Smooth muscle cell (in vitro differentiated cells): ENCODE measurements around the gene NMNAT2. TPM values are rescaled to one million over a fixed set of nuclear protein-coding genes. Genes with fewer than 3 reads are reported as not detected.

Experiments used
- DNase-seq: peaks from one replicate; lab custom pipeline; 2025; ENCODE audit not compliant: unreplicated experiment; lab: John Stamatoyannopoulos, UW
- H2AFZ ChIP-seq: fragments of 200-600 bp; sonication (generic); 2 replicates; pipeline ENCODE4 v1.6.0; 2016; ENCODE audit warnings: antibody characterized with exemption, low read depth, mild to moderate bottlenecking
- H3F3A ChIP-seq: fragments of 200-600 bp; sonication (generic); 2 replicates; pipeline ENCODE4 v1.6.0; 2017; ENCODE audit warnings: antibody characterized with exemption, low read depth
- H3K27ac ChIP-seq: fragments of 200-600 bp; sonication (generic); 2 replicates; pipeline ENCODE4 v1.5.1; 2016; ENCODE audit warnings: low read depth, mild to moderate bottlenecking
- H3K27me3 ChIP-seq: fragments of 200-600 bp; sonication (generic); 2 replicates; pipeline ENCODE4 v1.6.1; 2016; ENCODE audit warnings: low read depth, mild to moderate bottlenecking
- H3K36me3 ChIP-seq: fragments of 200-600 bp; sonication (generic); 2 replicates; pipeline ENCODE4 v1.5.1; 2016; ENCODE audit warnings: low read depth
- H3K4me1 ChIP-seq: fragments of 200-600 bp; sonication (generic); 2 replicates; pipeline ENCODE4 v1.5.1; 2016; ENCODE audit warnings: low read depth
- H3K4me2 ChIP-seq: fragments of 200-600 bp; sonication (generic); 2 replicates; pipeline ENCODE4 v1.6.0; 2016; ENCODE audit warnings: mild to moderate bottlenecking
- H3K4me3 ChIP-seq: fragments of 200-600 bp; sonication (generic); 2 replicates; pipeline ENCODE4 v1.5.1; 2016; ENCODE audit warnings: mild to moderate bottlenecking
- H3K79me2 ChIP-seq: fragments of 200-600 bp; sonication (generic); 2 replicates; pipeline ENCODE4 v1.6.0; 2016; ENCODE audit warnings: low read depth, mild to moderate bottlenecking
- H3K9ac ChIP-seq: fragments of 200-600 bp; sonication (generic); 2 replicates; pipeline ENCODE4 v1.6.0; 2016; ENCODE audit warnings: low read depth
- H3K9me3 ChIP-seq: fragments of 200-600 bp; sonication (generic); replicated peaks from 2 replicates; pipeline ENCODE4 v1.5.1; 2016; ENCODE audit warnings: low read depth
- H4K20me1 ChIP-seq: fragments of 200-600 bp; sonication (generic); 2 replicates; pipeline ENCODE4 v1.6.0; 2016; ENCODE audit warnings: low read depth
- CTCF ChIP-seq: fragments of 200-600 bp; sonication (generic); IDR thresholded peaks from 2 replicates; pipeline ENCODE4 v1.5.1; 2017; ENCODE audit warnings: borderline replicate concordance, mild to moderate bottlenecking, antibody characterized with exemption; ENCODE audit not compliant: insufficient read depth, poor library complexity, severe bottlenecking
- WGBS: methylation state at CpG from one replicate; pipeline ENCODE4 v1.1.7; 2016; ENCODE audit warnings: low lambda C conversion rate; 5-methylcytosine and 5-hydroxymethylcytosine counted together
- polyA plus RNA-seq: library from polyadenylated mRNA; unstranded; fragments of >200 nt; fragmentation: Nextera tagmentation; extraction: Ambion mirVana; gene quantifications from 2 replicates; pipeline ENCODE4 v1.2.1, GENCODE V29; 2016
- total RNA-seq: library from RNA; depleted of rRNA; stranded (reverse); fragments of >200 nt; gene quantifications from 2 replicates; pipeline ENCODE4 v1.2.3, GENCODE V29; 2014

The NMNAT2 gene
- total and polyA plus RNA-seq, 2 experiments from 2014 or later: 0.22 to 0.43 TPM

GRCh38 chr1:183394435-183394834 is 23.7 kb downstream of the NMNAT2 start:
- no peak overlapping the region for H3K4me3 ChIP-seq
- H3K27ac ChIP-seq: no peak overlapping the region
- no peaks in the 10 kb centered on the region for H3K36me3 ChIP-seq
- no peaks in the 10 kb centered on the region for H3K27me3 ChIP-seq
- no peaks in the 10 kb centered on the region for H3K4me1 ChIP-seq
- no peaks in the 10 kb centered on the region for H3F3A ChIP-seq
- H2AFZ ChIP-seq: no peak overlapping the region
- no peaks in the 10 kb centered on the region for H3K79me2 ChIP-seq
- no peaks in the 10 kb centered on the region for H3K9me3 ChIP-seq
- no peak for DNase-seq
- no peak overlapping the region for H3K9ac ChIP-seq
- no peak overlapping the region for H3K4me2 ChIP-seq
- no peaks in the 10 kb centered on the region for H4K20me1 ChIP-seq
- no peak for TF ChIP-seq CTCF
- WGBS: 92% methylated on average over 2 of the region's 2 CpGs

- Histone ChIP-seq H3K9me3 (no peaks in the 10 kb centered on the region), H3K4me3 (no peak overlapping the region), H3K4me2 (no peak overlapping the region), H3F3A (no peaks in the 10 kb centered on the region), H3K27ac (no peak overlapping the region), H3K4me1 (no peaks in the 10 kb centered on the region), H3K36me3 (no peaks in the 10 kb centered on the region), H4K20me1 (no peaks in the 10 kb centered on the region), H3K27me3 (no peaks in the 10 kb centered on the region), H3K9ac (no peak overlapping the region), H3K79me2 (no peaks in the 10 kb centered on the region), H2AFZ (no peak overlapping the region)
- DNase-seq: no peak
- no peak for TF ChIP-seq CTCF
- WGBS: 85% methylated on average over 1 of the region's 1 CpG
Observed at GRCh38 chr1:183391863-183392262, 26.3 kb downstream of the NMNAT2 start.

- no peak overlapping the region for H3K27ac ChIP-seq
- DNase-seq: no peak
- 87% methylated on average over 3 of the region's 3 CpGs for WGBS
- H2AFZ ChIP-seq: no peak overlapping the region
- H3K9me3 ChIP-seq: no peaks in the 10 kb centered on the region
- H3K27me3 ChIP-seq: no peaks in the 10 kb centered on the region
- no peaks in the 10 kb centered on the region for H3K79me2 ChIP-seq
- no peaks in the 10 kb centered on the region for H4K20me1 ChIP-seq
- TF ChIP-seq CTCF: no peak
- no peaks in the 10 kb centered on the region for H3K36me3 ChIP-seq
- no peaks in the 10 kb centered on the region for H3K4me1 ChIP-seq
- no peak overlapping the region for H3K4me2 ChIP-seq
- H3K9ac ChIP-seq: no peak overlapping the region
- no peak overlapping the region for H3K4me3 ChIP-seq
- H3F3A ChIP-seq: no peaks in the 10 kb centered on the region
Observed at GRCh38 chr1:183390561-183390960, 27.6 kb downstream of the NMNAT2 start.

- Histone ChIP-seq H3K4me2 (no peak overlapping the region), H3K9me3 (no peaks in the 10 kb centered on the region), H3F3A (no peaks in the 10 kb centered on the region), H3K4me1 (no peaks in the 10 kb centered on the region), H3K79me2 (no peaks in the 10 kb centered on the region), H4K20me1 (no peaks in the 10 kb centered on the region), H3K27me3 (no peaks in the 10 kb centered on the region), H3K36me3 (no peaks in the 10 kb centered on the region), H3K4me3 (no peak overlapping the region), H2AFZ (no peak overlapping the region), H3K27ac (no peak overlapping the region), H3K9ac (no peak overlapping the region)
- 63% methylated on average over 6 of the region's 6 CpGs for WGBS
- DNase-seq: no peak
- no peak for TF ChIP-seq CTCF
Observed at GRCh38 chr1:183388735-183389134, 29.4 kb downstream of the NMNAT2 start.
